ENCODE measurements around the gene SLC7A1.

DNA sequence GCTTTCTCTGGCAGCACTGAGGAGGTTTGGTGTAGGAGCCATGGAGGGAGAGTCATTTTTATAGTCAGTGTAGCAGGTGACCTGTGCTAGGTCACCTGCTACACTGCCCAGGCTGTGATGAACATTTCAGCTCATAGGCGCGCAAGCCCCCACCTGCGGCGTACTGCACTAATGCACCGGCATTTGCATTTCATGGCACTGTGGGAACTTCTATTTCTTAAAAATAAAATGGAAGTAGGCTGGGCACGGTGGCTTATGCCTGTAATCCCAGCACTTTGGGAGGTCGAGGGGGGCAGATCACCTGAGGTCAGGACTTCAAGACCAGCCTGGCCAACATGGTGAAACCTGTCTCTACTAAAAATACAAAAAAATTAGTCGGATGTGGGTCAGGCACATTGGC is 101.0 kb downstream of the SLC7A1 start:
- TF ChIP-seq, protein P1, sequence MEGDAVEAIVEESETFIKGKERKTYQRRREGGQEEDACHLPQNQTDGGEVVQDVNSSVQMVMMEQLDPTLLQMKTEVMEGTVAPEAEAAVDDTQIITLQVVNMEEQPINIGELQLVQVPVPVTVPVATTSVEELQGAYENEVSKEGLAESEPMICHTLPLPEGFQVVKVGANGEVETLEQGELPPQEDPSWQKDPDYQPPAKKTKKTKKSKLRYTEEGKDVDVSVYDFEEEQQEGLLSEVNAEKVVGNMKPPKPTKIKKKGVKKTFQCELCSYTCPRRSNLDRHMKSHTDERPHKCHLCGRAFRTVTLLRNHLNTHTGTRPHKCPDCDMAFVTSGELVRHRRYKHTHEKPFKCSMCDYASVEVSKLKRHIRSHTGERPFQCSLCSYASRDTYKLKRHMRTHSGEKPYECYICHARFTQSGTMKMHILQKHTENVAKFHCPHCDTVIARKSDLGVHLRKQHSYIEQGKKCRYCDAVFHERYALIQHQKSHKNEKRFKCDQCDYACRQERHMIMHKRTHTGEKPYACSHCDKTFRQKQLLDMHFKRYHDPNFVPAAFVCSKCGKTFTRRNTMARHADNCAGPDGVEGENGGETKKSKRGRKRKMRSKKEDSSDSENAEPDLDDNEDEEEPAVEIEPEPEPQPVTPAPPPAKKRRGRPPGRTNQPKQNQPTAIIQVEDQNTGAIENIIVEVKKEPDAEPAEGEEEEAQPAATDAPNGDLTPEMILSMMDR (IDR thresholded peaks at IDR 0.05; ENCODE audit: extremely low read depth in 1 of 2, insufficient read depth in 1 of 2, low read depth in 1 of 2, low read length in 2 of 2): no peak
- TF ChIP-seq POLR2A (IDR thresholded peaks at IDR 0.05; ENCODE audit: low read depth, low read length): no peak

Measured in endothelial cell of umbilical vein (primary cell).